ENCODE results near the gene CAMTA1.

The CAMTA1 gene

GRCh38 chr1:6852136-6852890 is 67.1 kb downstream of the CAMTA1 start:
- no peak for DNase-seq

DNA sequence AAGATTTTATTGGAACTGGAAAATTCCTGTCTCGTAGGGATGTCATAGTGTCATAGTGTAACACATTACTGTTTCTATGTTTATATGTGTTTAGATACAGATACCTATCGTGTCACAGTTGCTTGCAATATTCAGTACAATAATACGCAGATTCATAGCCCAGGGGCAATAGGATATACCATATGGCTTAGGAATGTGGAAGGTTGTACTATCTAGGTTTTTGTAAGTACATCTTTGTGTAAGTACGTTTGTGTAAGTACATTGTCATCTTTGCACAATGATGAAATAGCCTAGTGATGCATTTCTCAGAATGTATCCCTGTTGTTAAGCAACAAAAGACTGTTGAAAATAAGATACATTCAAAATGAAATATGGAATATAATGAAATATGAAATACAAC is 68.9 kb downstream of the CAMTA1 start:
- DNase-seq: no peak

- DNase-seq: no peak
Observed at GRCh38 chr1:6857831-6858230, 72.6 kb downstream of the CAMTA1 start.

GRCh38 chr1:6858596-6858995 is 73.3 kb downstream of the CAMTA1 start:
- no peak for DNase-seq

GRCh38 chr1:6859415-6860343 is 74.4 kb downstream of the CAMTA1 start:
- DNase-seq: no peak

- DNase-seq: no peak
Observed at GRCh38 chr1:6860401-6860800, 75.1 kb downstream of the CAMTA1 start.

DNA sequence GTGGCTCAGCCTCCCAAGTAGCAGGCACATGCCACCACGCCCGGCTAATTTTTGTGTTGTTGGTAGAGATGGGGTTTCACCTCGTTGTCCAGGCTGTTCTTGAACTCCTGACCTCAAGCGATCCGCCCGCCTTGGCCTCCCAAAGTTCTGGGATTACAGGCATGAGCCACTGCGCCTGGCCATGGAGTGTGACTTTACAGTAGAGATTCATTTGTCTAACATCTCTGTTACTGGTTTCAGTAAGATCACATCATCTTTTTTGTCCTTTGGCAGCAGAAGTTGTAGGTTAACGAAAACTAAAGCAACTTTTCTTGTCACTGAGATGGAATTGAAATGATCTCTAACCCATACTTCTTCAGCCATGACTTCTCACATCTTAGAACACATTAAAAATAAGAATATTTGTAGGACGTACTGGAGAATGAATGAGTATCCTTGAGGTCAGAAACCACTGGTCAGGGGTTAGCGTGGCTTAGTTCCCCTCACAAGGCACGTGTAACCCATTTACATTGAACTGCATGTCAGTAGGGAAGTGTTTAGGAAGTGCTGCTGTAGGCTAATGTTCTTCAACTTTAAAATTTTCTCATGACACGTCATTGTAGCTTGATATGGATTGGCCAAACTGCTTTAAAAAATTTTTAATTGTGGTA is 75.9 kb downstream of the CAMTA1 start:
- no peak for DNase-seq

DNA sequence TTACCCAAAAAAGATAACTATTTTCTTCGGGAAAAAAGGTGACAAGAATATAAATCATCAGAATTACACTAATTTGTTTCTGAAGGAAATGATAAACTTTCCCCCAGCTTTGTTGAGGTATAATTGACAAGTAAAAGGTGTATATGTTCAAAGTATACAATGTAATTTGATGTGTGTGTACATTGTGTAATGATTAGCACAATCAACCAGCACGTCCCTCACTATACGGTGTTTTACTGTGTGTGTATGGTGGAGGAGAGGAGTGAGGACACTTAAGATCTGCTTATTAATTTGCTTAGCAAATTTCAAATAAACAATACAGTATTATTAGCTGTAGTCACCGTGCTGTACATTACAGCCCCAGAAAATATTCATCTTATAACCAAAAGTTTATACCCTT is 77.7 kb downstream of the CAMTA1 start:
- DNase-seq: no peak

DNA sequence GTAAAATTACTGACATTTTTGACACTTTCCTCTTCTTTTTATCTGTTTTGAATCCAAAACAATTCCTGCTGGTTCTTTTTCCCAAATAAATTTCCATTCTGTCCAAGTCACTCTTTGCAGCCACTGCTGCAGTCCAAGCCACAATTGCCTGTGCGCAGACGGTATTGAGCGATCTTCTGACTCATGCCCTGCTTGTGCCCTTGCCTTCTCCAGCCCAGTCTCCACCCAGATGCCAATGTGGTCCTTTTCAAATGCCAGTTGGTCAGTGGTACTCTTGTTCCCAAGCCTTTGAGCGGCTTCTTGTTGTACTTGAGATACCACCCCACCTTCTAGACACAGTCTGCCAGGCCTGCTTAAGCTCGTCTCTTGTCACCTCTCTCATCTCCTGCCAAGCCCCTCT is 78.9 kb downstream of the CAMTA1 start:
- DNase-seq: no peak

- no peak for DNase-seq
Observed at GRCh38 chr1:6866825-6867224, 81.6 kb downstream of the CAMTA1 start.

GRCh38 chr1:6867321-6867720 is 82.1 kb downstream of the CAMTA1 start:
- DNase-seq: no peak

- no peak for DNase-seq
Observed at GRCh38 chr1:6867729-6868659, 82.7 kb downstream of the CAMTA1 start.

GRCh38 chr1:6868660-6869380 is 83.6 kb downstream of the CAMTA1 start:
- no peak for DNase-seq

DNA sequence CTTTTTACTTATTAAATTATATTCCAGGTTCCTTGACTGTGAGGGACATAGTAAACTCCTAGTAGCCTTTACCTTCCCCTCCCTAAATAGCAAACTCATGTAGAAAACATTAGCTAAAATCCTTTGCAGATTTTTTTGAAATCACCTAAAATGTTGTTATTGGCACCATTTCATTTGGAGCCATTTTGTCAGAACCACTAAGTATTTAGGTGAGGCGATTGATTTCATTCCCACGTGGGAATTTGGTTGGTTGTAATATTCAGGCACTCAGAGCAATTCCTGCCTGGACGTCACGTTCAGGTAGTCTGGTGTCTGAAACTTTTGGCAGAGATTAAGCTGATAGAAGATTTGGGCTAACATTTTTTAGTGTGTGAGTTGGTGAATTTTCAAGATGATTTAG is 84.3 kb downstream of the CAMTA1 start:
- DNase-seq: no peak

DNA sequence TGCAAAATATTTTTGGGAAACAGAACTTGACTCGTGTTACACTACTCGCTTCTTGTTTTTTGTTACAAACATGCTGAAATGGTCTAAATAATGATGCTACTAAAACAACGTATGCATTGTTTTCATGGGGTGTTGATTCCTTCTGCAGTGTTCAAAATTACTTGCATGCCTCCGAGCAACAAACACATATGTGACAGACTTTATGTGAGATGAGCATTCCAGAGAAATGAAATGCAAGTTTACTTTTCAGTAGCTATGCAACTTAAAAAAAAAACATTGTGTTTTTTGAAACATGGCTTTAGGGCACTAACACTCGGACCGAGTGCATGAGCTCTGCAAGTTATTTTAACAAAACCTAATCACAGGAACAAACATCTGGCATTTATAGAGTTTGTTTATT is 84.8 kb downstream of the CAMTA1 start:
- no peak for DNase-seq

GRCh38 chr1:6870571-6870970 is 85.3 kb downstream of the CAMTA1 start:
- DNase-seq: no peak

GRCh38 chr1:6871300-6871972 is 86.2 kb downstream of the CAMTA1 start:
- DNase-seq: no peak

DNA sequence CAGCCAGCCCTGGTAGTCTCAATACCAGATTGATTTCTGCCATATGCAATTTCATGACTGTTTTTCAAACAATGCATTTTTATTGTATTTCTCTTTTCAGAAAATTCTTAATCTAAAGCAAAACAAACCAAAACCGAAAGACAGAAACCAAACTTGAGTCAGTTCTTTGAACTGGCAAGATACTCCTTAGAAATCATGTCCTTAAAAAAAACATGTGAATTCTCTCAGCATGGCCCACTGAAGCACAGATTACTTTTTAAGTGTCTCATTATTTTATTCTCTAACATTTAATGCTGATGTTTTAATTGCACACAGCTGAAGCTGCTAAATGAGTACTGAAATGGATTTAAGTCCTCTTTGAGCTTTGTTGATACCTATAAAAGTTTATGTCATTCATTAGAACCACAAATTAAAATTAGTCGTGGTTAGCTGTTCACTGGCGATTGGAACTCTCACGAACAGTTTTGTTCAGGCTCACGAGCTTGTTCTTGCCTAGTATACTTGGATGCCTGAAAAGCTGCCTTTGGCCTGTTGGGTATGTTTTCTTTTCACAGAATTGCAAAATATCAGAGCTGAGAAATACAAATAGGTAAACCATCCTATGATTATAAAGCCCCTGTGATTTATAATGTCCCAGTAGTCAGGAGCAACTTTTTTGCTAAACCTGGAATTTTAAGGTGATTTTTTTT is 87.5 kb downstream of the CAMTA1 start:
- no peak for DNase-seq

GRCh38 chr1:6873298-6874015 is 88.2 kb downstream of the CAMTA1 start:
- DNase-seq: no peak

- DNase-seq: no peak
Observed at GRCh38 chr1:6874298-6874697, 89.0 kb downstream of the CAMTA1 start.

All from T-helper 2 cell (primary cell).